DND-41 (cell line): ENCODE measurements around the gene RDH5.

Experiments
- ATAC-seq: fragments of 200-7000 bp; cut with Tn5 transposase; 3 replicates; pipeline ENCODE4 v1.9.1; 2021; ENCODE audit warnings: low read depth; ENCODE audit not compliant: insufficient read depth
- DNase-seq: peaks from one replicate; pipeline ENCODE4 v3.0.0-alpha.2; 2020
- H2AFZ ChIP-seq: 2 replicates; pipeline ENCODE4 v1.6.0; 2012; ENCODE audit warnings: low read depth, low read length
- H3K27ac ChIP-seq: 2 replicates; pipeline ENCODE4 v1.5.1; 2012; ENCODE audit warnings: low read length, inconsistent platforms
- H3K27me3 ChIP-seq: fragments of 200-600 bp; sonication (generic); 2 replicates; pipeline ENCODE4 v1.6.0; 2012; ENCODE audit warnings: low read length, mild to moderate bottlenecking, inconsistent platforms; ENCODE audit not compliant: insufficient read depth, poor library complexity
- H3K36me3 ChIP-seq: 2 replicates; pipeline ENCODE4 v1.5.1; 2012; ENCODE audit warnings: low read length, inconsistent platforms; ENCODE audit not compliant: insufficient read depth
- H3K4me1 ChIP-seq: 2 replicates; pipeline ENCODE4 v1.5.1; 2012; ENCODE audit warnings: mild to moderate bottlenecking, low read length; ENCODE audit not compliant: insufficient read depth
- H3K4me2 ChIP-seq: 2 replicates; pipeline ENCODE4 v1.6.0; 2012; ENCODE audit warnings: mild to moderate bottlenecking, moderate library complexity, low read length, inconsistent platforms; ENCODE audit not compliant: insufficient read depth
- H3K4me3 ChIP-seq, 2 experiments: fragments of 200-600 bp in 1 of 2; shearing (Covaris generic) in 1 of 2; 2 replicates each; pipeline ENCODE4 v1.5.1; 2012 to 2016; ENCODE audit warnings: inconsistent platforms in 2 of 2, low read length in 2 of 2, mild to moderate bottlenecking in 2 of 2, low read depth in 1 of 2, moderate library complexity in 1 of 2
- H3K79me2 ChIP-seq: 2 replicates; pipeline ENCODE4 v1.6.0; 2012; ENCODE audit warnings: low read length, inconsistent platforms; ENCODE audit not compliant: insufficient read depth
- H3K9ac ChIP-seq: 2 replicates; pipeline ENCODE4 v1.6.0; 2012; ENCODE audit warnings: low read depth, mild to moderate bottlenecking, inconsistent platforms, low read length, moderate library complexity
- H3K9me3 ChIP-seq: 2 replicates; pipeline ENCODE4 v1.5.1; 2012; ENCODE audit warnings: low read length, moderate library complexity, mild to moderate bottlenecking, inconsistent platforms; ENCODE audit not compliant: insufficient read depth, severe bottlenecking
- H4K20me1 ChIP-seq: 2 replicates; pipeline ENCODE4 v1.6.0; 2012; ENCODE audit warnings: low read length; ENCODE audit not compliant: insufficient read depth
- CTCF ChIP-seq: IDR thresholded peaks from 2 replicates; pipeline ENCODE4 v1.5.1; 2012; ENCODE audit warnings: borderline replicate concordance, low read length, moderate library complexity, mild to moderate bottlenecking; ENCODE audit not compliant: poor library complexity, severe bottlenecking; ENCODE audit errors: extremely low read depth
- EZH2 ChIP-seq: IDR thresholded peaks from 3 replicates; pipeline ENCODE4 v1.6.1; 2012; ENCODE audit warnings: borderline replicate concordance, low read depth, mild to moderate bottlenecking, moderate library complexity, low read length, inconsistent platforms; ENCODE audit not compliant: severe bottlenecking

Gene RDH5

GRCh38 chr12:55723516-55724225, 3.5 kb downstream of the RDH5 start:
- Histone ChIP-seq H3K4me3 (no peak overlapping the region), H2AFZ (no peak overlapping the region), H4K20me1 (peaks cover 3% of the 10 kb centered on the region; the same call in 1 of the 2 replicates), H3K9me3 (no peaks in the 10 kb centered on the region), H3K4me1 (peaks cover 13% of the 10 kb centered on the region), H3K27me3 (no peaks in the 10 kb centered on the region), H3K79me2 (peaks cover 12% of the 10 kb centered on the region), H3K36me3 (peaks cover 70% of the 10 kb centered on the region), H3K9ac (no peak overlapping the region), H3K27ac (no peak overlapping the region), H3K4me2 (no peak overlapping the region)
- ATAC-seq (no peak), DNase-seq (no peak)
- no peak for TF ChIP-seq EZH2
- no peak for TF ChIP-seq CTCF

- ATAC-seq = peak; percentile 39
- peaks cover 11% of the 10 kb centered on the region for H3K79me2 ChIP-seq
- TF ChIP-seq CTCF (peak; percentile 77), EZH2 (no peak)
- H3K4me3 ChIP-seq = no peak overlapping the region
- peaks cover 3% of the 10 kb centered on the region; the same call in 1 of the 2 replicates for H4K20me1 ChIP-seq
- no peaks in the 10 kb centered on the region for H3K27me3 ChIP-seq
- H3K27ac ChIP-seq = no peak overlapping the region
- no peak overlapping the region for H3K4me2 ChIP-seq
- H2AFZ ChIP-seq = no peak overlapping the region
- H3K9me3 ChIP-seq = no peaks in the 10 kb centered on the region
- H3K4me1 ChIP-seq = peaks cover 17% of the 10 kb centered on the region
- H3K9ac ChIP-seq = no peak overlapping the region
- peak; percentile 67 for DNase-seq
- H3K36me3 ChIP-seq = peaks cover 62% of the 10 kb centered on the region
Measured at GRCh38 chr12:55724226-55724939, 4.2 kb downstream of the RDH5 start.

GRCh38 chr12:55724940-55725309, 4.7 kb downstream of the RDH5 start:
- no peaks in the 10 kb centered on the region for H3K9me3 ChIP-seq
- peaks cover 57% of the 10 kb centered on the region for H3K36me3 ChIP-seq
- peaks cover 11% of the 10 kb centered on the region for H3K79me2 ChIP-seq
- no peak overlapping the region for H3K27ac ChIP-seq
- TF ChIP-seq CTCF = no peak
- TF ChIP-seq EZH2 = no peak
- H3K4me1 ChIP-seq = peaks cover 23% of the 10 kb centered on the region
- no peak overlapping the region for H2AFZ ChIP-seq
- H3K4me2 ChIP-seq = no peak overlapping the region
- DNase-seq (no peak), ATAC-seq (no peak)
- H3K9ac ChIP-seq = no peak overlapping the region
- H3K27me3 ChIP-seq = no peaks in the 10 kb centered on the region
- peaks cover 3% of the 10 kb centered on the region; the same call in 1 of the 2 replicates for H4K20me1 ChIP-seq
- no peak overlapping the region for H3K4me3 ChIP-seq
